GM10248 (cell line): ENCODE data around the gene IL36B.

Source experiments
- CTCF ChIA-PET: fragments of 300-600 bp; sonication (Branson Sonifier 250); formaldehyde crosslinking; extraction: SDS; loops from one replicate; lab custom pipeline; 2021; ENCODE audit warnings: antibody characterized with exemption; lab: Yijun Ruan, JAX
- POLR2A ChIA-PET: fragments of 350-650 bp; sonication (Branson Sonifier 250); formaldehyde crosslinking; extraction: SDS; loops from one replicate; lab custom pipeline; 2020; ENCODE audit warnings: antibody characterized with exemption; lab: Yijun Ruan, JAX
- DNase-seq: peaks from one replicate; pipeline ENCODE4 v3.0.0; 2012; ENCODE audit errors: extremely low spot score
- CTCF ChIP-seq: IDR thresholded peaks from 2 replicates; pipeline ENCODE4 v1.5.1; 2012; ENCODE audit warnings: mild to moderate bottlenecking, low read depth; ENCODE audit errors: extremely low read depth, missing control alignments, control extremely low read depth

The IL36B gene

GRCh38 chr2:113025737-113026136 lies 26.9 kb downstream of the IL36B start:
- DNase-seq, result no peak
- POLR2A ChIA-PET, result no interaction called here
- CTCF ChIA-PET, result interaction anchor here (1.1 kb wide), 1 partner anchor 7 kb away, joined by 3 read pairs; no protein-coding TSS in a partner anchor
- no peak for TF ChIP-seq CTCF

- CTCF ChIA-PET, result interaction anchor here (1.1 kb wide), 1 partner anchor 8 kb away, joined by 3 read pairs; no protein-coding TSS in a partner anchor
- POLR2A ChIA-PET, result no interaction called here
- no peak for TF ChIP-seq CTCF
Measured at GRCh38 chr2:113024764-113025163, 27.9 kb downstream of the IL36B start.

GRCh38 chr2:113021312-113021711 lies 31.4 kb downstream of the IL36B start:
- no peak for TF ChIP-seq CTCF
- DNase-seq, result no peak
- ChIA-PET POLR2A (no interaction called here), CTCF (no interaction called here)

More at GRCh38 chr2:113024764-113025163, 27.9 kb downstream of the IL36B start:
- DNase-seq, result no peak

GRCh38 chr2:113018509-113018908 lies 34.2 kb downstream of the IL36B start:
- POLR2A ChIA-PET, result no interaction called here
- DNase-seq, result no peak
- CTCF ChIA-PET, result no interaction called here
- TF ChIP-seq CTCF, result no peak

- CTCF ChIA-PET, result no interaction called here
- no peak for TF ChIP-seq CTCF
- DNase-seq, result no peak
- POLR2A ChIA-PET, result interaction anchor here (0.5 kb wide), 1 partner anchor 49 kb away, joined by 3 read pairs; no protein-coding TSS in a partner anchor
Measured at GRCh38 chr2:113015655-113016054, 37.0 kb downstream of the IL36B start.

- ChIA-PET POLR2A (interaction anchor here (0.5 kb wide), 1 partner anchor 48 kb away, joined by 3 read pairs; no protein-coding TSS in a partner anchor), CTCF (no interaction called here)
- no peak for TF ChIP-seq CTCF
- no peak for DNase-seq
Measured at GRCh38 chr2:113015042-113015441, 37.6 kb downstream of the IL36B start.
